Measurements from ENCODE around the gene HSD17B7.
"Not testable (repeated sequence)": the region's sequence is repeated elsewhere in the genome, so short reads cannot be mapped to it uniquely, and the experiment has no call there.

DNA sequence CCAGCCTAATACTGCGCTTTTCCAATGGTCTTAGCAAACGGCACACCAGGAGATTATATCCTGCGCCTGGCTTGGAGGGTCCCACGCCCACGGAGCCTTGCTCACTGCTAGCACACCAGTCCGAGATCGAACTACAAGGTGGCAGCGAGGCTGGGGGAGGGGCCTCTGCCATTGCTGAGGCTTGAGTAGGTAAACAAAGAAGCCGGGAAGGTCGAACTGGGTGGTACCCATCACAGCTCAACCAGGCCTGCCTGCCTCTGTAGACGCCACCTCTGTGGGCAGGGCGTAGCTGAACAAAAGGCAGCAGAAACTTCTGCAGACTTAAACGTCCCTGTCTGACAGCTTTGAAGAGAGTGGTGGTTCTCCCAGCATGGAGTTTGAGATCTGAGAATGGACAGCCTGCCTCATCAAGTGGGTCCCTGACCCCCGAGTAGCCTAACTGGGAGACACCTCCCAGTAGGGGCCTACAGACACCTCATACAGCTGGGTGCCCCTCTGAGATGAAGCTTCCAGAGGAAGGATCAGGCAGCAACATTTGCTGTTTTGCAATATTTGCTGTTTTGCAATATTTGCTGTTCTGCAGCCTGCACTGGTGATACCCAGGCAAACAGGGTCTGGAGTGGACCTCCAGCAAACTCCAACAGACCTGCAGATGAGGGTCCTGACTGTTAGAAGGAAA, 44.1 kb upstream of the HSD17B7 start:
- TF ChIP-seq, protein P1, sequence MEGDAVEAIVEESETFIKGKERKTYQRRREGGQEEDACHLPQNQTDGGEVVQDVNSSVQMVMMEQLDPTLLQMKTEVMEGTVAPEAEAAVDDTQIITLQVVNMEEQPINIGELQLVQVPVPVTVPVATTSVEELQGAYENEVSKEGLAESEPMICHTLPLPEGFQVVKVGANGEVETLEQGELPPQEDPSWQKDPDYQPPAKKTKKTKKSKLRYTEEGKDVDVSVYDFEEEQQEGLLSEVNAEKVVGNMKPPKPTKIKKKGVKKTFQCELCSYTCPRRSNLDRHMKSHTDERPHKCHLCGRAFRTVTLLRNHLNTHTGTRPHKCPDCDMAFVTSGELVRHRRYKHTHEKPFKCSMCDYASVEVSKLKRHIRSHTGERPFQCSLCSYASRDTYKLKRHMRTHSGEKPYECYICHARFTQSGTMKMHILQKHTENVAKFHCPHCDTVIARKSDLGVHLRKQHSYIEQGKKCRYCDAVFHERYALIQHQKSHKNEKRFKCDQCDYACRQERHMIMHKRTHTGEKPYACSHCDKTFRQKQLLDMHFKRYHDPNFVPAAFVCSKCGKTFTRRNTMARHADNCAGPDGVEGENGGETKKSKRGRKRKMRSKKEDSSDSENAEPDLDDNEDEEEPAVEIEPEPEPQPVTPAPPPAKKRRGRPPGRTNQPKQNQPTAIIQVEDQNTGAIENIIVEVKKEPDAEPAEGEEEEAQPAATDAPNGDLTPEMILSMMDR (IDR thresholded peaks at IDR 0.05): not testable (repeated sequence)
- TF ChIP-seq EZH2 (IDR thresholded peaks at IDR 0.05; ENCODE audit: borderline replicate concordance, insufficient read depth, low read depth, low read length, poor library complexity, severe bottlenecking): not testable (repeated sequence)

Measured in B cell (primary cell).